HG03558 (cell line): Measurements from ENCODE around the gene IFNG-AS1.

Source experiments
- ATAC-seq: cut with Tn5 transposase; IDR thresholded peaks from one replicate; pipeline ENCODE4 v1.9.1; 2021; ENCODE audit warnings: moderate number of reproducible peaks; ENCODE audit not compliant: unreplicated experiment; ENCODE audit errors: extremely low read depth

IFNG-AS1 gene

GRCh38 chr12:67989184-67989920 is at the start of gene IFNG-AS1:
TSS of gene IFNG-AS1 (plus strand) at chr12:67989447.
- ATAC-seq: no peak

- no peak for ATAC-seq
Observed at GRCh38 chr12:67939611-67940010, 49.6 kb upstream of the IFNG-AS1 start.

- no peak for ATAC-seq
Observed at GRCh38 chr12:67940780-67941243, 48.4 kb upstream of the IFNG-AS1 start.

- no peak for ATAC-seq
Observed at GRCh38 chr12:67942724-67943123, 46.5 kb upstream of the IFNG-AS1 start.

GRCh38 chr12:67943141-67943892 is 45.9 kb upstream of the IFNG-AS1 start:
- ATAC-seq: no peak

- no peak for ATAC-seq
Observed at GRCh38 chr12:67944093-67944492, 45.2 kb upstream of the IFNG-AS1 start.

GRCh38 chr12:67952787-67953186 is 36.5 kb upstream of the IFNG-AS1 start:
- ATAC-seq: no peak

GRCh38 chr12:67957383-67957782 is 31.9 kb upstream of the IFNG-AS1 start:
- ATAC-seq: no peak

GRCh38 chr12:67958187-67958586 is 31.1 kb upstream of the IFNG-AS1 start:
- no peak for ATAC-seq

GRCh38 chr12:67964456-67964855 is 24.8 kb upstream of the IFNG-AS1 start:
- ATAC-seq: no peak

- no peak for ATAC-seq
Observed at GRCh38 chr12:67966560-67966959, 22.7 kb upstream of the IFNG-AS1 start.

- ATAC-seq: no peak
Observed at GRCh38 chr12:67968321-67968720, 20.9 kb upstream of the IFNG-AS1 start.

- ATAC-seq: no peak
Observed at GRCh38 chr12:67968725-67969124, 20.5 kb upstream of the IFNG-AS1 start.

- ATAC-seq: no peak
Observed at GRCh38 chr12:67969134-67969802, 20.0 kb upstream of the IFNG-AS1 start.

- ATAC-seq: no peak
Observed at GRCh38 chr12:67977668-67978067, 11.6 kb upstream of the IFNG-AS1 start.

- no peak for ATAC-seq
Observed at GRCh38 chr12:67980391-67980790, 8.9 kb upstream of the IFNG-AS1 start.

GRCh38 chr12:67981287-67982162 is 7.7 kb upstream of the IFNG-AS1 start:
- no peak for ATAC-seq

GRCh38 chr12:67982164-67982563 is 7.1 kb upstream of the IFNG-AS1 start:
- no peak for ATAC-seq

GRCh38 chr12:67986632-67987031 is 2.6 kb upstream of the IFNG-AS1 start:
- no peak for ATAC-seq

GRCh38 chr12:67988601-67989021 is 636 bp upstream of the IFNG-AS1 start:
- ATAC-seq: peak; percentile 63
